PC-3 (cell line): ENCODE measurements around the gene OMD. TPM values are rescaled to one million over a fixed set of nuclear protein-coding genes. Genes with fewer than 3 reads are reported as not detected.

Experiments used
- ATAC-seq: fragments of 200-7000 bp; cut with Tn5 transposase; 2 replicates; pipeline ENCODE4 v1.9.1; 2020; ENCODE audit warnings: mild to moderate bottlenecking, moderate library complexity
- BruUV-seq: library from RNA; stranded (reverse); fragments of 400-500 nt; replicated peaks from 2 replicates; lab custom pipeline; 2021; lab: Mats Ljungman, UMichigan
- CTCF ChIA-PET: fragments of 300-600 bp; sonication (Branson Sonifier 250); formaldehyde crosslinking; loops from one replicate; lab custom pipeline; 2022; ENCODE audit warnings: antibody characterized with exemption; lab: Charles Lee
- POLR2A ChIA-PET: fragments of 300-600 bp; sonication (Branson Sonifier 250); formaldehyde crosslinking; loops from one replicate; lab custom pipeline; 2022; ENCODE audit warnings: antibody characterized with exemption; ENCODE audit not compliant: unreplicated experiment; lab: Charles Lee
- DNase-seq: peaks from one replicate; pipeline ENCODE4 v3.0.0-alpha.2; 2015
- H2AFZ ChIP-seq: fragments of 300-600 bp; sonication (generic); 2 replicates; pipeline ENCODE4 v1.6.0; 2016; ENCODE audit warnings: antibody characterized with exemption, low read length
- H3F3A ChIP-seq: fragments of 300-600 bp; sonication (generic); one replicate; pipeline ENCODE4 v1.6.0; 2017; ENCODE audit warnings: antibody characterized with exemption, low read length, control low read depth, mild to moderate bottlenecking; ENCODE audit not compliant: unreplicated experiment
- H3K27ac ChIP-seq: fragments of 300-600 bp; sonication (generic); 2 replicates; pipeline ENCODE4 v1.5.1; 2016; ENCODE audit warnings: mild to moderate bottlenecking, low read length
- H3K27me3 ChIP-seq: fragments of 300-600 bp; sonication (generic); 2 replicates; pipeline ENCODE4 v1.6.1; 2016; ENCODE audit warnings: low read length, mixed read lengths
- H3K36me3 ChIP-seq: fragments of 300-600 bp; sonication (generic); 2 replicates; pipeline ENCODE4 v1.6.1; 2016; ENCODE audit warnings: low read depth, mixed run types, low read length, mixed read lengths
- H3K4me1 ChIP-seq: fragments of 300-600 bp; sonication (generic); 2 replicates; pipeline ENCODE4 v1.5.1; 2016; ENCODE audit warnings: low read length; ENCODE audit not compliant: insufficient read depth
- H3K4me2 ChIP-seq: fragments of 300-600 bp; sonication (generic); 2 replicates; pipeline ENCODE4 v1.6.0; 2016; ENCODE audit warnings: low read length
- H3K4me3 ChIP-seq: fragments of 300-600 bp; sonication (generic); 2 replicates; pipeline ENCODE4 v1.5.1; 2016; ENCODE audit warnings: mild to moderate bottlenecking, low read length, mixed read lengths
- H3K79me2 ChIP-seq: fragments of 300-600 bp; sonication (generic); 2 replicates; pipeline ENCODE4 v1.6.1; 2017; ENCODE audit warnings: low read length, mixed read lengths
- H3K9ac ChIP-seq: fragments of 300-600 bp; sonication (generic); 2 replicates; pipeline ENCODE4 v1.6.0; 2016; ENCODE audit warnings: mild to moderate bottlenecking, low read length
- H3K9me2 ChIP-seq: fragments of 300-600 bp; sonication (generic); replicated peaks from 2 replicates; pipeline ENCODE4 v1.6.1; 2016; ENCODE audit warnings: mixed run types, low read length, mixed read lengths
- H3K9me3 ChIP-seq: fragments of 300-600 bp; sonication (generic); 2 replicates; pipeline ENCODE4 v1.6.1; 2016; ENCODE audit warnings: low read length, mixed read lengths
- H4K20me1 ChIP-seq: fragments of 300-600 bp; sonication (generic); 2 replicates; pipeline ENCODE4 v1.6.1; 2016; ENCODE audit warnings: low read length, mixed read lengths
- CTCF ChIP-seq: fragments of 300-600 bp; sonication (generic); conservative IDR thresholded peaks from 2 replicates; pipeline ENCODE4 v1.5.1; 2017; ENCODE audit warnings: antibody characterized with exemption, low read depth, mild to moderate bottlenecking, low read length
- EZH2 ChIP-seq: fragments of 300-600 bp; sonication (generic); IDR thresholded peaks from one replicate; pipeline ENCODE4 v1.6.1; 2017; ENCODE audit warnings: antibody characterized with exemption, mild to moderate bottlenecking, low read length; ENCODE audit not compliant: unreplicated experiment
- EZH2phosphoT487 ChIP-seq: fragments of 300-600 bp; sonication (generic); IDR thresholded peaks from 2 replicates; pipeline ENCODE4 v1.6.1; 2018; ENCODE audit warnings: mild to moderate bottlenecking, antibody characterized with exemption, low read length, borderline replicate concordance
- intact Hi-C: fragments of 100-400 bp; cut with micrococcal nuclease; formaldehyde crosslinking; loops from 2 replicates; pipeline ENCODE4 v1.9.0; 2023
- total RNA-seq: library from RNA; depleted of rRNA; stranded (reverse); fragments of >200 nt; gene quantifications from 2 replicates; pipeline ENCODE4 v1.2.3, GENCODE V29; 2014

OMD gene
- total RNA-seq, 1 experiment from 2014 or later: not detected

- Histone ChIP-seq H3K9me3 (no peaks in the 10 kb centered on the region), H3K9me2 (no peaks in the 10 kb centered on the region), H3K4me3 (no peak overlapping the region), H4K20me1 (no peaks in the 10 kb centered on the region), H3K27me3 (no peaks in the 10 kb centered on the region), H2AFZ (no peak overlapping the region), H3K9ac (no peak overlapping the region), H3K4me1 (no peaks in the 10 kb centered on the region), H3K79me2 (no peaks in the 10 kb centered on the region), H3K4me2 (no peak overlapping the region), H3K27ac (no peak overlapping the region), H3K36me3 (no peaks in the 10 kb centered on the region), H3F3A (no peaks in the 10 kb centered on the region)
- no TSS peak for BruUV-seq
- POLR2A ChIA-PET: no interaction called here
- CTCF ChIA-PET: no interaction called here
- intact Hi-C loops: no loop called here
- ATAC-seq: no peak
- no peak for DNase-seq
- TF ChIP-seq EZH2phosphoT487: no peak
- no peak for TF ChIP-seq CTCF
- no peak for TF ChIP-seq EZH2
Observed at GRCh38 chr9:92402360-92402759, 21.9 kb downstream of the OMD start.

- no peaks in the 10 kb centered on the region for H3K36me3 ChIP-seq
- ATAC-seq (no peak), DNase-seq (no peak)
- H4K20me1 ChIP-seq: no peaks in the 10 kb centered on the region
- intact Hi-C loops: no loop called here
- H3K9ac ChIP-seq: no peak overlapping the region
- no peak overlapping the region for H3K4me2 ChIP-seq
- ChIA-PET CTCF (no interaction called here), POLR2A (no interaction called here)
- H3K9me3 ChIP-seq: no peaks in the 10 kb centered on the region
- no peaks in the 10 kb centered on the region for H3F3A ChIP-seq
- no peak overlapping the region for H2AFZ ChIP-seq
- H3K79me2 ChIP-seq: no peaks in the 10 kb centered on the region
- H3K4me3 ChIP-seq: no peak overlapping the region
- no peaks in the 10 kb centered on the region for H3K4me1 ChIP-seq
- no peak overlapping the region for H3K27ac ChIP-seq
- no TSS peak for BruUV-seq
- no peaks in the 10 kb centered on the region for H3K27me3 ChIP-seq
- H3K9me2 ChIP-seq: no peaks in the 10 kb centered on the region
- TF ChIP-seq EZH2phosphoT487 (no peak), CTCF (no peak), EZH2 (no peak)
Observed at GRCh38 chr9:92397853-92398252, 26.4 kb downstream of the OMD start.

- H3K9me2 ChIP-seq: no peaks in the 10 kb centered on the region
- H3K4me1 ChIP-seq: no peaks in the 10 kb centered on the region
- BruUV-seq: no TSS peak
- H3K9ac ChIP-seq: no peak overlapping the region
- H3K27ac ChIP-seq: no peak overlapping the region
- TF ChIP-seq EZH2: no peak
- TF ChIP-seq EZH2phosphoT487: no peak
- TF ChIP-seq CTCF: no peak
- POLR2A ChIA-PET: no interaction called here
- intact Hi-C loops: no loop called here
- H3K79me2 ChIP-seq: no peaks in the 10 kb centered on the region
- H4K20me1 ChIP-seq: no peaks in the 10 kb centered on the region
- no peaks in the 10 kb centered on the region for H3F3A ChIP-seq
- DNase-seq (no peak), ATAC-seq (no peak)
- H3K9me3 ChIP-seq: no peaks in the 10 kb centered on the region
- H3K4me3 ChIP-seq: no peak overlapping the region
- H2AFZ ChIP-seq: no peak overlapping the region
- no peak overlapping the region for H3K4me2 ChIP-seq
- no peaks in the 10 kb centered on the region for H3K36me3 ChIP-seq
- no peaks in the 10 kb centered on the region for H3K27me3 ChIP-seq
- CTCF ChIA-PET: no interaction called here
Observed at GRCh38 chr9:92395617-92396016, 28.7 kb downstream of the OMD start.
